ENCODE data around the gene SLC39A8. TPM values are rescaled to one million over a fixed set of nuclear protein-coding genes. Genes with fewer than 3 reads are reported as not detected.
"Not testable (repeated sequence)": the region's sequence is repeated elsewhere in the genome, so short reads cannot be mapped to it uniquely, and the experiment has no call there.

The SLC39A8 gene
- total RNA-seq: 10 to 100 TPM; 46.9 to 53.5 TPM

DNA sequence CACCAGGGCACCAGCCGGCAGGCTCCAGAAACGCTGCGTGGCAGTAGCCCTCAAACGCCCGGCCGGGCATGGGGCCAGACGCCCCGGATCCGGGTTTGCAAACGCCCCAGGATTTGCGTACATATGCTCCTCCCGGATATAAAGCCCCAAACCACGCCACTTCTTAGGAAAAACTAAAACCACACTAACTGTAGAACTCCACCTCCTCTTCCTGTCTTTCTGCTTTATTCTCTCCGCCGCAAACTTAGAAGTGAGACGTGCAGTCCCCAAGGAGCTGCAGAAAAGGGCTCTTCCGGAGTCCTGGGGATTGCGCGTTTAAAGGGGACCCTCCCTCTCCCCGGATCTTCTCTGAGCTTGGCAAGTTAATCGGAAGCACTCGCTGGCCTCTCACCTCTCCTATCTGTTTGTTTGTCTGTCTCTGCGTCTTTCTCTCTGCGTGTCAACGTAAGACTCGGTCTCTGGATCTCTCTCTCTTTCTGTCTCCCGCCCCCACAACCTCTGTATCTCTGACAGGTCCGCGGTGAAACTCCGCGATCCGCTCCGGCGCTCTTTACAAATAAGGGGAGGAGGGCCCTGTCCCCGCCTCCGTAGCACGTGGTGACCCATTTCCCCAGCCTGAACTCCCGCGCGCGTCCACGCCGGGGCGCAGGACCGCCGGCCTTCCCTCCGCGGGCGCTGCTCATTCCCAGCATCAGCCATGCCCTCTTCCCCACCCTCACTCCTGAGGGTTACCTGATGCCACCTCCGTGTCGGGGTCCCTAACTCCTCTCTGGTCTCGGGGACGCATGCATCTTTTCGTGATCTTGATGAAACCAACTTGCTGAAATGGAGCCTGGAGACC, at the start of gene SLC39A8:
TSS of gene SLC39A8 (minus strand) at position 529 of the 841 bp plus-strand sequence. CDS start 820 bp downstream, outside the sequence.
- peak; percentile 83 for ATAC-seq
- H3K9me3 Mint-ChIP-seq (ENCODE audit: low read depth): no peaks in the 10 kb centered on the region
- ChIA-PET CTCF (interaction anchor here (0.7 to 3.0 kb wide), 11 partner anchors 9 to 745 kb away, joined by 3 to 20 read pairs (median 4); no protein-coding TSS in a partner anchor), POLR2A (interaction anchor here (0.5 to 1.5 kb wide), 6 partner anchors 24 to 852 kb away, joined by 3 to 9 read pairs (median 3); partner anchors contain the start of gene UBE2D3)
- peak; percentile 95 for DNase-seq
- peaks cover 14% of the 10 kb centered on the region for H3K36me3 Mint-ChIP-seq (ENCODE audit: low read depth)
- H3K27me3 Mint-ChIP-seq: no peaks in the 10 kb centered on the region
- intact Hi-C loops (cut with DNase I, micrococcal nuclease): loop anchor here (1.0 to 10.0 kb wide), 17 partner anchors 45 to 998 kb away; partner anchors contain the start of genes SLC9B1 (in 2 of the 2), UBE2D3 (in 2 of the 2), BDH2 (in 1 of the 2) and NFKB1 (in 1 of the 2)
- peak within 1 kb of the TSS; percentile 86 for H3K4me3 Mint-ChIP-seq
- peak within 1 kb of the TSS; percentile 99 for H3K27ac Mint-ChIP-seq
- peaks cover 42% of the 10 kb centered on the region for H3K4me1 Mint-ChIP-seq

DNA sequence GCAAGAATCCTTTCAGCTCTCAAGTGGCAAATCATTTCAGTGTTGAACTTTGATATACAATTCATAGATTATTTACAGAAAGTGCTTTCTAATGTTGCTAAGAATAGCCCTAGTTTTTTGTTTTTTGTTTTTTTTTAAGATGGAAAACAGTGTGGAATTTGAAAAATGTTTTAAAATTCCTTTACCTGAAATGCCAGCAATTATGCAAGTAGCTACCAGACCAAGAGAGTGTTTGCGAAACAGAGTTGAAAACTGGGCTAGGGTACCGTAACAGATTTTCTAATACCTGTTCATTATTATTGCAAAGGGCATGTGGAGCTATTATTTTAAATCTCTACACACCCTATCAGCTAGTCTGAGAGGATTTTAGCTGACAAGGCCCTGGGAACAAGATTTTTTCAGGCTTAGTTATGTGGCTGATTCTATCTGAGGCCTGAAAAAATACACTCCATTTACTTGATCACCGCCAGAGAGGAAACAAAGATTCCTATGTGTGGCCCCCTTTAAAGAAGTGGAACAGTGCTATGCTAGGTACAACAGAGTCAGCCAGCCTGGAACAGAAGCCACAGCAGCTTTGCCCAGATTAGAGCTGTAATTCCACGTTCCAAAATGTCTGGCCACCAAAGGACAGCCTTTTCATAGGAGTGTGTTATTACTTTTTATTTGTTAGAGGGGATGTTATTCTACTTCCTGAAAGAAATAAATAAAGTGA, 46.9 kb upstream of the SLC39A8 start:
- Mint-ChIP-seq H3K36me3 (ENCODE audit: low read depth) (no peaks in the 10 kb centered on the region), H3K4me3 (no peak overlapping the region), H3K27ac (no peak overlapping the region), H3K4me1 (peaks cover 18% of the 10 kb centered on the region), H3K27me3 (peaks cover 6% of the 10 kb centered on the region), H3K9me3 (ENCODE audit: low read depth) (no peaks in the 10 kb centered on the region)
- POLR2A ChIA-PET: interaction anchor here (0.8 kb wide), 1 partner anchor 166 kb away, joined by 3 read pairs; no protein-coding TSS in a partner anchor
- intact Hi-C loops (cut with DNase I, micrococcal nuclease): loop anchor here in 1 of 2 experiments (5.0 kb wide), 1 partner anchor 865 kb away; no protein-coding TSS in a partner anchor
- ATAC-seq: no peak
- CTCF ChIA-PET: interaction anchor here (1.1 to 1.5 kb wide), 3 partner anchors 10 to 137 kb away, joined by 3 to 5 read pairs (median 3); no protein-coding TSS in a partner anchor
- DNase-seq: no peak

DNA sequence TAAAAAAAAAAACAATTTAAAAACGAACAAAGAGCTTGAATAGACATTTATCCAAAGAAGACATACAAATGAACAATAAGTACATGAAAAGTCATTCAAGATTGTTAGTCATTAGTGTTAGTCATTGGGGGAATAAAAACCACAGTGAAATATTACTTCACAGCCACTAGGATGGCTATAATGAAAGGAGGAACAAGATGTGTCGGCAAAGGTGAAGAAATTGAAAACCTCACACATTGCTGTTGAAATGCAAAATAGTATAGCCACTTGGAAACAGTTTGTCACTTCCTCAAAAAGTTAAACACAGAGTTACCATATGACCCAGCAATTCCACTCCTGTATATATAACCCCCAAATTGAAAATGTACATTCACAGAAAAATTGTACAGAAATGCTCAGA, 45.2 kb upstream of the SLC39A8 start:
- POLR2A ChIA-PET: interaction anchor here (0.6 kb wide), 1 partner anchor 26 kb away, joined by 3 read pairs; no protein-coding TSS in a partner anchor
- Mint-ChIP-seq H3K4me1 (peaks cover 18% of the 10 kb centered on the region), H3K27ac (no peak overlapping the region), H3K4me3 (no peak overlapping the region), H3K9me3 (ENCODE audit: low read depth) (no peaks in the 10 kb centered on the region), H3K27me3 (peaks cover 13% of the 10 kb centered on the region), H3K36me3 (ENCODE audit: low read depth) (no peaks in the 10 kb centered on the region)
- DNase-seq (no peak), ATAC-seq (peak; percentile 98)
- CTCF ChIA-PET: interaction anchor here (0.7 to 1.6 kb wide), 3 partner anchors 46 to 647 kb away, joined by 3 to 6 read pairs (median 3); partner anchors contain the start of gene SLC39A8
- intact Hi-C loops (cut with DNase I, micrococcal nuclease): loop anchor here (1.0 to 5.0 kb wide), 4 partner anchors 41 to 863 kb away; partner anchors contain the start of gene SLC39A8 (in 2 of the 2)

DNA sequence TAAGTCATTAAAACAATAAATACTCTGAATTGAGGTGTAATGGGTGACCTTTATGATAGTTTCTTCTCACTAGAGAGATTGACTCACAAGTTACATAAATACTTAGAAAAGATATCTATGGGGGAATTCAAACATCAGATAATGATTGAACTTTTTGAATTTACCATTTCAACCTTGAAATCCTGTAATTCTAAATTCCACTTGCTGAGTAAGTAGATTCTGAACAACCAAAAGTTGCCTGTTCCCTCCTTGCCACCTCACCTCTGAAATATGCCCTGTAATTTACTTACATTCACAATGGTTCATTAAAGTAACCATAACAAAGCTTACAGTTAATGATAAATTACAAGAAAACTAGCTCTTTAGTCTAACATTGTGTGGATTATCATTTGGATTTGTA, 43.3 kb upstream of the SLC39A8 start:
- DNase-seq: no peak
- no peaks in the 10 kb centered on the region for H3K36me3 Mint-ChIP-seq (ENCODE audit: low read depth)
- H3K27me3 Mint-ChIP-seq: peaks cover 16% of the 10 kb centered on the region
- no peaks in the 10 kb centered on the region for H3K9me3 Mint-ChIP-seq (ENCODE audit: low read depth)
- ATAC-seq: no peak
- no peak overlapping the region for H3K27ac Mint-ChIP-seq
- POLR2A ChIA-PET: no interaction called here
- CTCF ChIA-PET: no interaction called here
- intact Hi-C loops (cut with DNase I, micrococcal nuclease): no loop called here
- no peak overlapping the region for H3K4me3 Mint-ChIP-seq
- H3K4me1 Mint-ChIP-seq: peaks cover 18% of the 10 kb centered on the region

DNA sequence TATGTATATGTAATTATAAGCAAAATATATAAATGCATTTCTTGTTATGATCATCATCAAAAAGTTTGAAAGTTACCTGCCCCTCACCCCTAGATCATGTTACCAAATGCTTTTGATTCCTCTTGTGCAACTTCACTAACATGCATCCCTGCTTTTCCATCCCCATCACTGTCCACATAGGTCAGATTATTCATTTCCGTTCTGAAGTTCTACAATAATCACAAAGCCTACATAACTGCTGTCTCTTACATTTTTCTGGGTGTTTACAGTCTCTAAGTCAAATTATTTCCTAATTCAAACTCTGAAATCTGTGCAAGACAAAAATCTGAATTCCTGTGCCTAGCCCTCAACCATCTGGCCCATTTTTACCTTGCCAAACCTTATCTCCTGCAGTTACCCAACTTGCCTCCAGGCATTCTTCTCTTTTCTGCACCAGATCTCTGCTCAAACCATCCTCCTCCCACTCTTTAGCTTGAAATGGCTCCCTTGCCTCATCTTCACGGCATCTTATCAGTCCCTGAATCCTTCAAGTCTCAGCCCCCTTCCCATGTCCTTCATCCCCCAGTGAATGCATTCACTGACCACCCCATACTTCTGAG, 42.4 kb upstream of the SLC39A8 start:
- ChIA-PET CTCF (no interaction called here), POLR2A (no interaction called here)
- no peak for DNase-seq
- Mint-ChIP-seq H3K9me3 (ENCODE audit: low read depth) (no peaks in the 10 kb centered on the region), H3K4me3 (no peak overlapping the region), H3K36me3 (ENCODE audit: low read depth) (no peaks in the 10 kb centered on the region), H3K27me3 (peaks cover 20% of the 10 kb centered on the region), H3K4me1 (peaks cover 18% of the 10 kb centered on the region), H3K27ac (no peak overlapping the region)
- ATAC-seq: no peak
- intact Hi-C loops (cut with DNase I, micrococcal nuclease): no loop called here

DNA sequence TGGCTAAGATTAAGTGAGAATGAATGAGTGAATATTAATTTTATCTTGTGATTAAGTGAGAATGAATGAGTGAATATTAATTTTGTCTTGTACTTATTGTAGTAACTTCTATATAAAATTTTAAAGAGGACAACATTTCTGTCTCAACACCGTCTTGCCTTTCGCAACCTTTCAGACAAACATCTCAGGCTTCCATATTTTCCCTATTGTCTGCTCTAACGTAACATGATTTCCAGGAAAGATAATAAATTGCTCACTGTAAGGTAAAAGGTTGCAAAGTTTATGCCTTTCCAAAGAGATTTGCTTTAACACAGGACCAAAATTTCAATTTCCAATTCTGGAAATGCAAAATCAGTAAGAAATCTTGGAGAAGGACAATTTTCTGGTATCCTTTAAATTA, 41.7 kb upstream of the SLC39A8 start:
- Mint-ChIP-seq H3K27ac (no peak overlapping the region), H3K9me3 (ENCODE audit: low read depth) (no peaks in the 10 kb centered on the region), H3K4me3 (no peak overlapping the region), H3K36me3 (ENCODE audit: low read depth) (no peaks in the 10 kb centered on the region), H3K4me1 (peaks cover 18% of the 10 kb centered on the region), H3K27me3 (peaks cover 23% of the 10 kb centered on the region)
- intact Hi-C loops (cut with DNase I, micrococcal nuclease): no loop called here
- CTCF ChIA-PET: no interaction called here
- ATAC-seq (no peak), DNase-seq (no peak)
- POLR2A ChIA-PET: no interaction called here

DNA sequence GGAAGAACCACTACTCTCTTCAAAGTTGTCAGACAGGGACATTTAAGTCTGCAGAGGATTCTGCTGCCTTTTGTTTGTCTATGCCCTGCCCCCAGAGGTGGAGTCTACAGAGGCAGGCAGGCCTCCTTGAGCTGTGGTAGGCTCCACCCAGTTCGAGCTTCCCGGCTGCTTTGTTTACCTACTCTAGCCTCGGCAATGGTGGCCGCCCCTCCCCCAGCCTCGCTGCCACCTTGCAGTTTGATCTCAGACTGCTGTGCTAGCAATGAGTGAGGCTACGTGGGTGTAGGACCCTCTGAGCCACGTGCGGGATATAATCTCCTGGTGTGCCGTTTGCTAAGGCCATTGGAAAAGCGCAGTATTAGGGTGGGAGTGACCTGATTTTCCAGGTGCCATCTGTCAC, 35.0 kb upstream of the SLC39A8 start:
- H3K27ac Mint-ChIP-seq, H3K4me1 Mint-ChIP-seq, ATAC-seq: not testable (repeated sequence)

DNA sequence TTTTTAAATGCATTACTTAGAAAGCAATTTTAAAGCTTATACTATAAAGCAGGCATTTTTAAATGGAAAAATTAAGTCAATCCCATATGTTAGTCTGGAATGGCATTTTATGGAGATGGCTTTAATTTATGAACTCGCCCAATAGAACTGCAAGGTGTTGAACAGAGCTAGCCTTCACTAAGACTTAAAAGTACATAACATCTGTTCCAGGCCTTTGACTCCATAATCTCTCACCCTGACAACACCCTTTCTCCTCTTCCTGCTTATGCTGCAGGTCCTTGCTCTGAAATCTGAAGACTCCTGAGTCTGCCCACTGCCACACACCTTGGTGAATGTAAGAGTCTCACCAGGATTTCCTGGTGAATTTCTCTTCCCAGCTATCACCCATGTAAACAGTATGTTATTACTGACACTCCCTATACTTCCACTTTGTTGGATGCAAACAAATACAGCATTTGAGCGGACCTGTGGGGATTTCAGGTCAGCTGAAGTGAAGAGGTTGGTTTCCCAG, 17.7 kb upstream of the SLC39A8 start:
- POLR2A ChIA-PET: interaction anchor here (0.6 kb wide), 1 partner anchor 297 kb away, joined by 4 read pairs; no protein-coding TSS in a partner anchor
- Mint-ChIP-seq H3K36me3 (ENCODE audit: low read depth) (no peaks in the 10 kb centered on the region), H3K9me3 (ENCODE audit: low read depth) (peaks cover 2% of the 10 kb centered on the region), H3K27me3 (no peaks in the 10 kb centered on the region), H3K27ac (no peak overlapping the region), H3K4me1 (no peaks in the 10 kb centered on the region), H3K4me3 (no peak overlapping the region)
- CTCF ChIA-PET: interaction anchor here (0.7 kb wide), 1 partner anchor 1219 kb away, joined by 6 read pairs; no protein-coding TSS in a partner anchor
- DNase-seq (no peak), ATAC-seq (no peak)
- intact Hi-C loops (cut with DNase I, micrococcal nuclease): no loop called here

More for the DNA sequence above, 35.0 kb upstream of the SLC39A8 start:
- DNase-seq; H3K9me3 Mint-ChIP-seq (ENCODE audit: low read depth); intact Hi-C loops (cut with DNase I, micrococcal nuclease); H3K4me3 Mint-ChIP-seq; POLR2A ChIA-PET; H3K36me3 Mint-ChIP-seq (ENCODE audit: low read depth); CTCF ChIA-PET: not testable (repeated sequence)
- H3K27me3 Mint-ChIP-seq: peaks cover 12% of the 10 kb centered on the region

DNA sequence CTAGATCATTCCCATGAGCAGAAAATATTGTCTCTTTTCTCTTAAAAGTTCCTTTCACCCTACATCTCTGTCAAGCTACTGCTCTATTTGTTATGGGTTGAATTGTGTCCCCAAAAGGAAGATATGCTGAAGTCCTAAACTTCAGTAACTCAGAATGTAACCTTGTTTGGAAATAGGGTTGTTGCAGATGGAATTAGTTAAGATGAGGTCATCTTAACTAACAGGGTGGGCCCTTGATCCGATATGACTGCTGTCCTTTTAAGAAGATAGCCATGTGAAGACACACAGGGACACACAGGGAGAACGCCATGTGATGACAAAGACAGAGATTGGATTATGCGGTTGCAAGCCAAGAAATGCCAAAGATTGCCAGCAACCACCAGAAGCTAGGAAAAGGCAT, 12.8 kb upstream of the SLC39A8 start:
- POLR2A ChIA-PET: no interaction called here
- no peaks in the 10 kb centered on the region for H3K36me3 Mint-ChIP-seq (ENCODE audit: low read depth)
- no peaks in the 10 kb centered on the region for H3K4me1 Mint-ChIP-seq
- no peaks in the 10 kb centered on the region for H3K9me3 Mint-ChIP-seq (ENCODE audit: low read depth)
- H3K27me3 Mint-ChIP-seq: no peaks in the 10 kb centered on the region
- CTCF ChIA-PET: no interaction called here
- H3K4me3 Mint-ChIP-seq: no peak overlapping the region
- intact Hi-C loops (cut with DNase I, micrococcal nuclease): no loop called here
- DNase-seq (no peak), ATAC-seq (no peak)
- no peak overlapping the region for H3K27ac Mint-ChIP-seq

DNA sequence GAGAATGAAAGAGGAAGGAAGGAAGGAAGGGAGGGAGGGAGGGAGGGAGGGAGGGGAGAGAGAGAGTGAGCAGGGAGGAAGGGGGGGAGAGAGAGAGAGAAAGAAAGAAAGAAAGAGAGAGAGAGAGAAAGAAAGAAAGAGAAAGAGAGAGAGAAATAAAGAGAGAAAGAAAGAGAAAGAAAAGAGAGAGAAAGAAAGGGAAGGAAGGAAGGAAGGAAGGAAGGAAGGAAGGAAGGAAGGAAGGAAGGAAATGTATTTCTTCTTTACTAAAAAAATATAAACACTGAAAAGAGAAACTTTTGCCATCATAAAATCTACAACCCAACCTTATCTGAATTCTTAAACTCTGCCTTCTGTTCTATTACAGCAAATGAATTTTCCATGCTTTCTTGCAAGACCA, 12.4 kb upstream of the SLC39A8 start:
- ATAC-seq: not testable (repeated sequence)

More for the DNA sequence above, 12.4 kb upstream of the SLC39A8 start:
- DNase-seq; H3K27me3 Mint-ChIP-seq; H3K27ac Mint-ChIP-seq; H3K4me1 Mint-ChIP-seq; intact Hi-C loops (cut with DNase I, micrococcal nuclease); H3K36me3 Mint-ChIP-seq (ENCODE audit: low read depth); H3K4me3 Mint-ChIP-seq; POLR2A ChIA-PET; CTCF ChIA-PET; H3K9me3 Mint-ChIP-seq (ENCODE audit: low read depth): not testable (repeated sequence)
